ENCODE results near the gene LIME1.

DNA sequence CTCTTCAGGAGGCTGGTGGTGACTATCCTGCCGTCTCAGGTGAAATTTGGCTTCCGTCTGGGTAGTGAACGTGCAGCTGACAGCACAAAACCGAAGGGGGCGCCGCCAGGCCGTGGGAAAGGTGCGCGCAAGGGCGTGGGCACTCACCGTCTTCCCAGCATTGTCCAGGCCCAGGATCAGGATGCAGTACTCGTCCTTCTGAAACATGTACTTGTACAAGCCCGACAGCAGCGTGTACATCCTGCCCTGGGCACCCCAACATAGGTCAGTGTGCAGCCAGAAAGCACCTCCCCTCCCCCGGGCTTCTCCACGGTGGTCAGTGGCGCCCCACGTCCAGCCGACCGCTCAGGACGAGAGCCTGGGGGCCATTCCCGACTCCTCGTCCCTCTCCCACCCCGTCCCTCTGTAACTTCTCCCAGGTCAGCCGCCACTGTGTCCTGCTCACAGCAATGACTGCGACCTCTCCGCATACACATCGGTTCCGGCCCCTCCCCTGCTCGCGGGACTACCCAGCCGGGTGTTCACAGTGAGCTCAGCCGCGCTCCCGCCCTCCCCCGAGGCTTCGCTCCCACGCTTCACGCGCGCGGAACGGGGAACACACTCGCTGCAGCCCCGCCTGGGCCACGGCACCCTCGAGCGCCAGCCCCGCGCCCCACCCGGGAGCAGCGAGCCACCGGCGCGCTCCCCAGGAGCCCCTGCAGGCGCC lies 29.5 kb upstream of the LIME1 start:
- TF ChIP-seq POLR2AphosphoS5 (IDR thresholded peaks at IDR 0.05; ENCODE audit: low read depth, low read length), result no peak
- TF ChIP-seq POLR2A (IDR thresholded peaks at IDR 0.05; ENCODE audit: low read depth, low read length), result no peak
- no peak for TF ChIP-seq TAF1 (IDR thresholded peaks at IDR 0.05; ENCODE audit: low read depth, low read length)
- TF ChIP-seq POU2F2 (IDR thresholded peaks at IDR 0.05; ENCODE audit: low read depth, low read length), result no peak

Measured in GM12891 (cell line).